ENCODE results near the gene MANEAL.

Gene MANEAL

GRCh38 chr1:37793773-37794371, at the start of gene MANEAL:
Gene MANEAL, plus strand, starts transcription at chr1:37793847. Its CDS starts 336 bp downstream, at chr1:37794183.
- Histone ChIP-seq H3K79me2 (ENCODE audit: insufficient read depth, low read depth) (peaks cover 10% of the 10 kb centered on the region; the same call in 1 of the 2 replicates), H4K20me1 (ENCODE audit: insufficient read depth) (no peaks in the 10 kb centered on the region), H3K27ac (peak within 1 kb of the TSS; percentile 55), H3K36me3 (ENCODE audit: insufficient read depth) (no peaks in the 10 kb centered on the region), H3K4me3 (IDR thresholded peaks at IDR 0.05; ENCODE audit: insufficient read depth, low read depth, low read length) (no peak within 1 kb of the TSS), H2AFZ (ENCODE audit: low read depth) (peak within 1 kb of the TSS; percentile 75), H3K27me3 (ENCODE audit: insufficient read depth, low read depth) (no peaks in the 10 kb centered on the region), H3K9ac (peak within 1 kb of the TSS; percentile 69; the same call in 1 of the 2 replicates), H3K4me1 (ENCODE audit: low read depth, poor library complexity, severe bottlenecking) (peaks cover 38% of the 10 kb centered on the region), H3K4me2 (peak within 1 kb of the TSS; percentile 95)
- no peak for TF ChIP-seq CTCF (conservative IDR thresholded peaks at IDR 0.05; ENCODE audit: low read depth, low read length)

- TF ChIP-seq CTCF (conservative IDR thresholded peaks at IDR 0.05; ENCODE audit: low read depth, low read length) = no peak
- no peaks in the 10 kb centered on the region for H3K4me1 ChIP-seq (ENCODE audit: low read depth, poor library complexity, severe bottlenecking)
- H2AFZ ChIP-seq (ENCODE audit: low read depth) = no peak overlapping the region
- H3K27me3 ChIP-seq (ENCODE audit: insufficient read depth, low read depth) = no peaks in the 10 kb centered on the region
- no peak overlapping the region for H3K27ac ChIP-seq
- no peak overlapping the region for H3K9ac ChIP-seq
- no peaks in the 10 kb centered on the region for H3K36me3 ChIP-seq (ENCODE audit: insufficient read depth)
- no peaks in the 10 kb centered on the region for H3K79me2 ChIP-seq (ENCODE audit: insufficient read depth, low read depth)
- no peak overlapping the region for H3K4me2 ChIP-seq
- H4K20me1 ChIP-seq (ENCODE audit: insufficient read depth) = no peaks in the 10 kb centered on the region
- no peak overlapping the region for H3K4me3 ChIP-seq (IDR thresholded peaks at IDR 0.05; ENCODE audit: insufficient read depth, low read depth, low read length)
These were observed 46.8 kb upstream of the MANEAL start for GRCh38 chr1:37746806-37747205.

GRCh38 chr1:37748565-37748964, 45.1 kb upstream of the MANEAL start:
- H3K27me3 ChIP-seq (ENCODE audit: insufficient read depth, low read depth) = no peaks in the 10 kb centered on the region
- H2AFZ ChIP-seq (ENCODE audit: low read depth) = no peak overlapping the region
- H4K20me1 ChIP-seq (ENCODE audit: insufficient read depth) = no peaks in the 10 kb centered on the region
- H3K4me3 ChIP-seq (IDR thresholded peaks at IDR 0.05; ENCODE audit: insufficient read depth, low read depth, low read length) = no peak overlapping the region
- no peaks in the 10 kb centered on the region for H3K36me3 ChIP-seq (ENCODE audit: insufficient read depth)
- H3K27ac ChIP-seq = no peak overlapping the region
- no peaks in the 10 kb centered on the region for H3K4me1 ChIP-seq (ENCODE audit: low read depth, poor library complexity, severe bottlenecking)
- no peaks in the 10 kb centered on the region for H3K79me2 ChIP-seq (ENCODE audit: insufficient read depth, low read depth)
- no peak for TF ChIP-seq CTCF (conservative IDR thresholded peaks at IDR 0.05; ENCODE audit: low read depth, low read length)
- no peak overlapping the region for H3K4me2 ChIP-seq
- no peak overlapping the region for H3K9ac ChIP-seq

- Histone ChIP-seq H4K20me1 (ENCODE audit: insufficient read depth) (no peaks in the 10 kb centered on the region), H3K4me1 (ENCODE audit: low read depth, poor library complexity, severe bottlenecking) (no peaks in the 10 kb centered on the region), H3K36me3 (ENCODE audit: insufficient read depth) (no peaks in the 10 kb centered on the region), H2AFZ (ENCODE audit: low read depth) (no peak overlapping the region), H3K9ac (no peak overlapping the region), H3K4me3 (IDR thresholded peaks at IDR 0.05; ENCODE audit: insufficient read depth, low read depth, low read length) (no peak overlapping the region), H3K79me2 (ENCODE audit: insufficient read depth, low read depth) (no peaks in the 10 kb centered on the region), H3K27me3 (ENCODE audit: insufficient read depth, low read depth) (no peaks in the 10 kb centered on the region; the same call in 1 of the 2 replicates), H3K4me2 (no peak overlapping the region), H3K27ac (no peak overlapping the region)
- TF ChIP-seq CTCF (conservative IDR thresholded peaks at IDR 0.05; ENCODE audit: low read depth, low read length) = no peak
These were observed 41.4 kb upstream of the MANEAL start for GRCh38 chr1:37752213-37752582.

All from KMS-11 (cell line).